Aorta (tissue), 5 donors: ENCODE measurements around the gene RIMS4. TPM values are rescaled to one million over a fixed set of nuclear protein-coding genes. Genes with fewer than 3 reads are reported as not detected.

ENCODE experiments used
- ATAC-seq: fragments of 200-7000 bp; cut with Tn5 transposase; one replicate; pipeline ENCODE4 v1.9.1; 2022; ENCODE audit warnings: moderate library complexity; ENCODE audit not compliant: low FRiP score
- DNase-seq, 2 donors: peaks; one replicate each; pipeline ENCODE4 v3.0.0-alpha.2; 2020
- H3K27ac ChIP-seq, 2 donors: one replicate each; pipeline ENCODE4 v1.5.1; 2013; ENCODE audit warnings: low read length in 2 of 2, mild to moderate bottlenecking in 2 of 2, moderate library complexity in 2 of 2, control low read depth in 1 of 2, inconsistent platforms in 1 of 2, low read depth in 1 of 2
- H3K27me3 ChIP-seq, 2 donors: one replicate each; pipeline ENCODE4 v1.6.1; 2013; ENCODE audit warnings: control low read depth in 1 of 2, low read length in 1 of 2, mild to moderate bottlenecking in 1 of 2, moderate library complexity in 1 of 2; ENCODE audit not compliant: insufficient read depth in 2 of 2, control insufficient read depth in 1 of 2
- H3K36me3 ChIP-seq, 2 donors: one replicate each; pipeline ENCODE4 v1.6.1; 2013; ENCODE audit warnings: control low read depth in 1 of 2, low read length in 1 of 2, mild to moderate bottlenecking in 1 of 2; ENCODE audit not compliant: insufficient read depth in 2 of 2, control insufficient read depth in 1 of 2
- H3K4me1 ChIP-seq, 2 donors: one replicate each; pipeline ENCODE4 v1.6.1; 2013; ENCODE audit warnings: low read length in 2 of 2, control low read depth in 1 of 2, mild to moderate bottlenecking in 1 of 2, moderate library complexity in 1 of 2; ENCODE audit not compliant: insufficient read depth in 2 of 2, control insufficient read depth in 1 of 2
- H3K4me3 ChIP-seq, 2 donors: one replicate each; pipeline ENCODE4 v1.5.1; 2013; ENCODE audit warnings: low read length in 2 of 2, control low read depth in 1 of 2, mild to moderate bottlenecking in 1 of 2
- H3K9me3 ChIP-seq: one replicate; pipeline ENCODE4 v1.6.1; 2013; ENCODE audit warnings: mild to moderate bottlenecking, low read length; ENCODE audit not compliant: control insufficient read depth
- WGBS, 2 donors: extraction: QIAGEN DNeasy Blood & Tissue Kit; methylation state at CpG; one replicate each; pipeline ENCODE4 v1.1.7; 2013; 5-methylcytosine and 5-hydroxymethylcytosine counted together
- intact Hi-C, 2 donors: fragments of 100-400 bp; cut with DNase I; formaldehyde crosslinking; loops; one replicate each; pipeline versions ENCODE4 v1.14.2 to v1.15.0; 2022
- polyA plus RNA-seq, 2 donors: library from polyadenylated mRNA; stranded (reverse); fragments of 200-250 nt; gene quantifications; one replicate each; pipeline ENCODE4 v1.2.3, GENCODE V29; 2013
- total RNA-seq, 2 donors: library from RNA; stranded (reverse); fragmentation: NEBNext Ultra II Directional; extraction: Animal tissue kit (Norgen Biotek cat#: 25700); gene quantifications; one replicate each; pipeline ENCODE4 v1.2.1, GENCODE V29; 2021
- donor health status: healthy with polysubstance abuse.
- donor health status: Bipolar disorder and iron deficiency.
- donor health status: DM: no; HTN: no; CAD: no.
- donor health status: DM: no; HTN: no; CAD: no.
- donor health status: DM: yes; HTN: yes; CAD: no.

Gene RIMS4
- total and polyA plus RNA-seq, 4 donors, result 0.46 to 16.6 (median 2.5) TPM

- Histone ChIP-seq H3K9me3 (no peaks in the 10 kb centered on the region), H3K4me3 (no peak overlapping the region), H3K36me3 (no peaks in the 10 kb centered on the region), H3K27ac (peak overlapping the region in 1 of 2 donors; percentile 75), H3K4me1 (peaks cover 0 to 11% of the 10 kb centered on the region in 2 donors), H3K27me3 (no peaks in the 10 kb centered on the region)
- intact Hi-C loops, result loop anchor here in 1 of 2 donors (10.0 kb wide), 2 partner anchors 214 to 354 kb away; partner anchors contain the start of gene SERINC3
- WGBS, 2 donors, result 41 to 49% methylated on average over 7 of the region's 7 CpGs
- DNase-seq (peak in 1 of 2 donors; percentile 74), ATAC-seq (peak; percentile 86)
Observed at GRCh38 chr20:44738813-44739477, 71.4 kb downstream of the RIMS4 start.

- intact Hi-C loops, result loop anchor here in 1 of 2 donors (10.0 kb wide), 2 partner anchors 212 to 352 kb away; partner anchors contain the start of gene SERINC3
- no peaks in the 10 kb centered on the region for H3K36me3 ChIP-seq
- no peaks in the 10 kb centered on the region for H3K27me3 ChIP-seq
- H3K9me3 ChIP-seq, result no peaks in the 10 kb centered on the region
- no peak for DNase-seq
- peaks cover 0 to 10% of the 10 kb centered on the region in 2 donors for H3K4me1 ChIP-seq
- peak overlapping the region in 1 of 2 donors; percentile 36 for H3K27ac ChIP-seq
- H3K4me3 ChIP-seq, result no peak overlapping the region
- WGBS, 2 donors, result 97 to 98% methylated on average over 4 of the region's 4 CpGs
- no peak for ATAC-seq
Observed at GRCh38 chr20:44737116-44737515, 73.2 kb downstream of the RIMS4 start.

- intact Hi-C loops, result loop anchor here in 1 of 2 donors (10.0 kb wide), 2 partner anchors 212 to 352 kb away; partner anchors contain the start of gene SERINC3
- Histone ChIP-seq H3K4me3 (no peak overlapping the region), H3K4me1 (peaks cover 0 to 7% of the 10 kb centered on the region in 2 donors), H3K9me3 (no peaks in the 10 kb centered on the region), H3K27me3 (no peaks in the 10 kb centered on the region), H3K27ac (peak overlapping the region in 1 of 2 donors; percentile 39), H3K36me3 (no peaks in the 10 kb centered on the region)
- 56 to 65% methylated on average over 6 of the region's 6 CpGs for WGBS, 2 donors
- ATAC-seq, result peak; percentile 72
- no peak for DNase-seq
Observed at GRCh38 chr20:44736170-44737021, 74.0 kb downstream of the RIMS4 start.

GRCh38 chr20:44735816-44736169 lies 74.6 kb downstream of the RIMS4 start:
- Histone ChIP-seq H3K4me3 (no peak overlapping the region), H3K9me3 (no peaks in the 10 kb centered on the region), H3K27me3 (no peaks in the 10 kb centered on the region), H3K27ac (peak overlapping the region; percentile 72 to 80), H3K4me1 (peaks cover 0 to 7% of the 10 kb centered on the region in 2 donors), H3K36me3 (no peaks in the 10 kb centered on the region)
- WGBS, 2 donors, result 87 to 91% methylated on average over 4 of the region's 4 CpGs
- intact Hi-C loops, result loop anchor here in 1 of 2 donors (10.0 kb wide), 2 partner anchors 211 to 351 kb away; partner anchors contain the start of gene SERINC3
- ATAC-seq, result no peak
- DNase-seq, result no peak

- ATAC-seq, result no peak
- Histone ChIP-seq H3K36me3 (no peaks in the 10 kb centered on the region), H3K4me3 (no peak overlapping the region), H3K9me3 (no peaks in the 10 kb centered on the region), H3K27ac (peak overlapping the region; percentile 80 to 96), H3K4me1 (peaks cover 0 to 7% of the 10 kb centered on the region in 2 donors), H3K27me3 (no peaks in the 10 kb centered on the region)
- WGBS, 2 donors, result 6 to 9% methylated on average over 3 of the region's 3 CpGs
- intact Hi-C loops, result loop anchor here in 1 of 2 donors (10.0 kb wide), 2 partner anchors 210 to 350 kb away; partner anchors contain the start of gene SERINC3
- no peak for DNase-seq
Observed at GRCh38 chr20:44734938-44735337, 75.4 kb downstream of the RIMS4 start.

- ATAC-seq (peak; percentile 78), DNase-seq (peak; percentile 77 to 87)
- intact Hi-C loops, result loop anchor here (1.0 to 10.0 kb wide), 3 partner anchors 48 to 349 kb away; partner anchors contain the start of gene SERINC3 (in 1 of the 2)
- H3K4me3 ChIP-seq, result no peak overlapping the region
- no peaks in the 10 kb centered on the region for H3K36me3 ChIP-seq
- peak overlapping the region in 1 of 2 donors; percentile 91 for H3K27ac ChIP-seq
- peaks cover 0 to 4% of the 10 kb centered on the region in 2 donors for H3K4me1 ChIP-seq
- H3K9me3 ChIP-seq, result no peaks in the 10 kb centered on the region
- 32 to 34% methylated on average over 7 of the region's 7 CpGs for WGBS, 2 donors
- no peaks in the 10 kb centered on the region for H3K27me3 ChIP-seq
Observed at GRCh38 chr20:44733341-44734069, 76.8 kb downstream of the RIMS4 start.

GRCh38 chr20:44732327-44732726 lies 78.0 kb downstream of the RIMS4 start:
- ATAC-seq (no peak), DNase-seq (peak in 1 of 2 donors; percentile 11)
- H3K4me1 ChIP-seq, result peaks cover 0 to 4% of the 10 kb centered on the region in 2 donors
- WGBS, 2 donors, result 63 to 70% methylated on average over 6 of the region's 6 CpGs
- no peak overlapping the region for H3K4me3 ChIP-seq
- H3K27me3 ChIP-seq, result no peaks in the 10 kb centered on the region
- intact Hi-C loops, result loop anchor here in 1 of 2 donors (10.0 kb wide), 2 partner anchors 208 to 348 kb away; partner anchors contain the start of gene SERINC3
- no peaks in the 10 kb centered on the region for H3K9me3 ChIP-seq
- H3K36me3 ChIP-seq, result no peaks in the 10 kb centered on the region
- peak overlapping the region in 1 of 2 donors; percentile 65 for H3K27ac ChIP-seq

- intact Hi-C loops, result loop anchor here in 1 of 2 donors (10.0 kb wide), 2 partner anchors 207 to 347 kb away; partner anchors contain the start of gene SERINC3
- H3K4me3 ChIP-seq, result no peak overlapping the region
- WGBS, 2 donors, result 39 to 46% methylated on average over 8 of the region's 8 CpGs
- DNase-seq, result peak in 1 of 2 donors; percentile 78
- H3K9me3 ChIP-seq, result no peaks in the 10 kb centered on the region
- H3K36me3 ChIP-seq, result no peaks in the 10 kb centered on the region
- H3K27me3 ChIP-seq, result no peaks in the 10 kb centered on the region
- no peak for ATAC-seq
- peak overlapping the region in 1 of 2 donors; percentile 52 for H3K27ac ChIP-seq
- H3K4me1 ChIP-seq, result peaks cover 0 to 4% of the 10 kb centered on the region in 2 donors
Observed at GRCh38 chr20:44731657-44732056, 78.7 kb downstream of the RIMS4 start.
